GM12875 (cell line): Measurements from ENCODE around the gene SMKR1.
"Not testable (repeated sequence)": the region's sequence is repeated elsewhere in the genome, so short reads cannot be mapped to it uniquely, and the experiment has no call there.

Experiments
- H3K4me3 ChIP-seq: one replicate; pipeline ENCODE4 v1.5.1; 2011; ENCODE audit warnings: low read depth, low read length, control low read depth
- CTCF ChIP-seq: IDR thresholded peaks from 2 replicates; pipeline ENCODE4 v1.5.1; 2011; ENCODE audit warnings: low read depth, mild to moderate bottlenecking, control low read depth, inconsistent platforms, low read length, moderate library complexity, borderline replicate concordance; ENCODE audit not compliant: insufficient read depth

The SMKR1 gene

GRCh38 chr7:129514683-129515082, 12.4 kb downstream of the SMKR1 start:
- no peak for TF ChIP-seq CTCF
- no peak overlapping the region for H3K4me3 ChIP-seq

GRCh38 chr7:129515381-129515780, 13.1 kb downstream of the SMKR1 start:
- no peak for TF ChIP-seq CTCF

GRCh38 chr7:129517931-129518330, 15.6 kb downstream of the SMKR1 start:
- TF ChIP-seq CTCF, result no peak
- H3K4me3 ChIP-seq, result no peak overlapping the region

More at GRCh38 chr7:129515381-129515780, 13.1 kb downstream of the SMKR1 start:
- no peak overlapping the region for H3K4me3 ChIP-seq

- TF ChIP-seq CTCF, result no peak
- H3K4me3 ChIP-seq, result no peak overlapping the region
Measured at GRCh38 chr7:129519464-129519863, 17.1 kb downstream of the SMKR1 start.

GRCh38 chr7:129522088-129522970, 20.0 kb downstream of the SMKR1 start:
- TF ChIP-seq CTCF, result no peak
- H3K4me3 ChIP-seq, result no peak overlapping the region

- no peak overlapping the region for H3K4me3 ChIP-seq
- no peak for TF ChIP-seq CTCF
Measured at GRCh38 chr7:129522971-129523340, 20.6 kb downstream of the SMKR1 start.

- H3K4me3 ChIP-seq, result no peak overlapping the region
- TF ChIP-seq CTCF, result no peak
Measured at GRCh38 chr7:129523924-129524323, 21.6 kb downstream of the SMKR1 start.

GRCh38 chr7:129524405-129524804, 22.1 kb downstream of the SMKR1 start:
- H3K4me3 ChIP-seq, result not testable (repeated sequence)
